ENCODE measurements around the gene IMPA2. TPM values are rescaled to one million over a fixed set of nuclear protein-coding genes. Genes with fewer than 3 reads are reported as not detected.
"Not testable (repeated sequence)": the region's sequence is repeated elsewhere in the genome, so short reads cannot be mapped to it uniquely, and the experiment has no call there.

Gene IMPA2
- total and polyA plus RNA-seq, 2 of the 13 experiments (the other 11 are each of a cell fraction or from before 2014, with no cell fraction given): 37.8 to 71.8 TPM

GRCh38 chr18:11945834-11946659 lies 35.3 kb upstream of the IMPA2 start (continued):
- TF ChIP-seq ZNF362 (CRISPR knock-in tag; IDR thresholded peaks at IDR 0.05; ENCODE audit: borderline replicate concordance) (peak; percentile 89), FOXP4 (CRISPR knock-in tag; IDR thresholded peaks at IDR 0.05) (0 out of 2 replicates have a peak, but pooled peaks have one; percentile 11), ZNF121 (CRISPR knock-in tag; IDR thresholded peaks at IDR 0.05) (peak; percentile 63; the same call in 1 of the 2 replicates), CREM (IDR thresholded peaks at IDR 0.05) (0 out of 2 replicates have a peak, but pooled peaks have one; percentile 23), SALL1 (CRISPR knock-in tag; IDR thresholded peaks at IDR 0.05) (peak; percentile 11; the same call in 1 of the 2 replicates), ARID5B (CRISPR knock-in tag; IDR thresholded peaks at IDR 0.05) (peak; percentile 43; the same call in 1 of the 2 replicates), NCOA2 (CRISPR knock-in tag; IDR thresholded peaks at IDR 0.05) (0 out of 2 replicates have a peak, but pooled peaks have one; percentile 24), DMAP1 (CRISPR knock-in tag; IDR thresholded peaks at IDR 0.05) (0 out of 2 replicates have a peak, but pooled peaks have one; percentile 8), YEATS4 (CRISPR knock-in tag; IDR thresholded peaks at IDR 0.05; ENCODE audit: borderline replicate concordance) (0 out of 2 replicates have a peak, but pooled peaks have one; percentile 20), MYC (CRISPR knock-in tag; IDR thresholded peaks at IDR 0.05; ENCODE audit: borderline replicate concordance) (peak; percentile 37; the same call in 1 of the 2 replicates)
- TF ChIP-seq CREM (CRISPR knock-in tag; IDR thresholded peaks at IDR 0.05): not testable (repeated sequence)

All from HepG2 (cell line).